HEK293T (cell line): ENCODE data around the gene RNF130.

Experiments used
- CTCF ChIA-PET: fragments of 350-600 bp; formaldehyde crosslinking; extraction: SDS; loops from one replicate; lab custom pipeline; 2021; ENCODE audit warnings: antibody characterized with exemption, inconsistent platforms; lab: Yijun Ruan, JAX
- POLR2A ChIA-PET: fragments of 350-600 bp; formaldehyde crosslinking; extraction: SDS; loops from one replicate; lab custom pipeline; 2020; ENCODE audit warnings: antibody characterized with exemption, inconsistent platforms; lab: Yijun Ruan, JAX
- DNase-seq: peaks from one replicate; pipeline ENCODE4 v3.0.0; 2012; ENCODE audit warnings: mixed read lengths; ENCODE audit errors: extremely low spot score
- ARNT ChIP-seq: fragments of 450-650 bp; IDR thresholded peaks from 2 replicates; pipeline ENCODE4 v1.6.1; 2017; ENCODE audit warnings: mild to moderate bottlenecking
- BHLHE40 ChIP-seq: fragments of 450-650 bp; IDR thresholded peaks from 2 replicates; pipeline ENCODE4 v1.6.1; 2016; ENCODE audit warnings: mild to moderate bottlenecking, moderate library complexity, borderline replicate concordance
- CTBP1 ChIP-seq: fragments of 450-650 bp; IDR thresholded peaks from 2 replicates; pipeline ENCODE4 v1.6.1; 2016; ENCODE audit warnings: borderline replicate concordance
- ELF4 ChIP-seq: fragments of 450-650 bp; IDR thresholded peaks from 2 replicates; pipeline ENCODE4 v1.6.1; 2017; ENCODE audit warnings: antibody characterized with exemption
- FOXA1 ChIP-seq: fragments of 450-650 bp; IDR thresholded peaks from 2 replicates; pipeline ENCODE4 v1.6.1; 2016; ENCODE audit warnings: mild to moderate bottlenecking
- FOXK2 ChIP-seq: fragments of 450-650 bp; IDR thresholded peaks from 2 replicates; pipeline ENCODE4 v1.6.1; 2016; ENCODE audit warnings: mild to moderate bottlenecking
- FOXM1 ChIP-seq: fragments of 450-650 bp; IDR thresholded peaks from 2 replicates; pipeline ENCODE4 v1.6.1; 2017; ENCODE audit warnings: mild to moderate bottlenecking, borderline replicate concordance
- HDGF ChIP-seq: fragments of 450-650 bp; IDR thresholded peaks from 2 replicates; pipeline ENCODE4 v1.6.1; 2017; ENCODE audit warnings: antibody characterized with exemption, borderline replicate concordance
- L3MBTL2 ChIP-seq: fragments of 450-650 bp; conservative IDR thresholded peaks from 2 replicates; pipeline ENCODE4 v1.6.1; 2016; ENCODE audit warnings: mild to moderate bottlenecking
- LEF1 ChIP-seq: fragments of 450-650 bp; IDR thresholded peaks from 2 replicates; pipeline ENCODE4 v1.6.1; 2017; ENCODE audit warnings: mild to moderate bottlenecking, borderline replicate concordance
- NFRKB ChIP-seq: fragments of 450-650 bp; IDR thresholded peaks from 2 replicates; pipeline ENCODE4 v1.6.1; 2016; ENCODE audit warnings: mild to moderate bottlenecking, moderate library complexity
- SP1 ChIP-seq: fragments of 450-650 bp; IDR thresholded peaks from 2 replicates; pipeline ENCODE4 v1.6.1; 2017
- SUZ12 ChIP-seq: fragments of 450-650 bp; IDR thresholded peaks from 2 replicates; pipeline ENCODE4 v1.6.1; 2016; ENCODE audit warnings: mild to moderate bottlenecking
- TARDBP ChIP-seq: fragments of 450-650 bp; IDR thresholded peaks from 2 replicates; pipeline ENCODE4 v1.6.1; 2016
- ZNF384 ChIP-seq: fragments of 450-650 bp; IDR thresholded peaks from 2 replicates; pipeline ENCODE4 v1.6.1; 2016
- TF ChIP-seq, protein P1 (sequence below): fragments of 450-650 bp; IDR thresholded peaks from 2 replicates; pipeline ENCODE4 v1.6.1; 2016

The RNF130 gene

DNA sequence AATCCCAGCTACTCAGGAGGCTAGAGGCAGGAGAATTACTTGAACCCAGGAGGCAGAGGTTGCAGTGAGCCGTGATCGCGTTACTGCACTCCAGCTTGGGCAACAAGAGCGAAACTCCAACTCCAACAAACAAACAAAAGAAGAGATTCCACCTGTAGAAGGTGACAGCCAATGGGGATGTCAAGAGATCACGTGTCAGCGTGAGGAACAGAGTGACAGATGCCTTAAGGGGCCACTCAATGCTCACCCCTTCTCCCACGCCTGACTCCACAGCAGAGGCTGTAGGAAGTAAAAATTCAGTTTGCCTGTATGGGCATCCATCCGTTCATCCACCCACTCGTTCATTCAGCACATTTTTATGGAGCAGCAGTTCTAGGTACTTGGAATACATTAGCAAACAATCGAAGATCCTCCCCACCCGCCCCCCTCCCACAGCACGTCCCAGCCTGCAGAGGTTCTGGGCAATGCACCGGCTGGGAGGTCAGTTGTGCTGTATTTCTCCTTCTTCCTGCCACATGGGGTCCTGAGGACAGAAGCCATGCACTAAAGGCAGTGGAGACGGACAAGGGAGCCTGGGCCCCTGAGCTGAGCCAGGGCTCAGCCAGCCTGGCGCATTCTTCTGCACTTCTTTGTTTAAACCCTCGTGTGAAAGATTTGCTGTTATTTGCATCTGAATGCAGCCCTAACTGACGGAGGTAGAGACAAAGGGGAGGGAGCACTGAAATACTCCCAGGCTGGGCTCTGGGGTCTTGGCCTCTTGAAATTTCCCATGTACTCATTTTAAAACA is 11.3 kb upstream of the RNF130 start:
- ChIA-PET CTCF (no interaction called here), POLR2A (interaction anchor here (1.2 kb wide), 1 partner anchor 11 kb away, joined by 3 read pairs; the partner anchor contains the start of gene RNF130)
- no peak for TF ChIP-seq NFRKB
- no peak for TF ChIP-seq TARDBP
- TF ChIP-seq FOXK2: no peak
- TF ChIP-seq, protein P1, sequence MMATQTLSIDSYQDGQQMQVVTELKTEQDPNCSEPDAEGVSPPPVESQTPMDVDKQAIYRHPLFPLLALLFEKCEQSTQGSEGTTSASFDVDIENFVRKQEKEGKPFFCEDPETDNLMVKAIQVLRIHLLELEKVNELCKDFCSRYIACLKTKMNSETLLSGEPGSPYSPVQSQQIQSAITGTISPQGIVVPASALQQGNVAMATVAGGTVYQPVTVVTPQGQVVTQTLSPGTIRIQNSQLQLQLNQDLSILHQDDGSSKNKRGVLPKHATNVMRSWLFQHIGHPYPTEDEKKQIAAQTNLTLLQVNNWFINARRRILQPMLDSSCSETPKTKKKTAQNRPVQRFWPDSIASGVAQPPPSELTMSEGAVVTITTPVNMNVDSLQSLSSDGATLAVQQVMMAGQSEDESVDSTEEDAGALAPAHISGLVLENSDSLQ: no peak
- no peak for TF ChIP-seq HDGF
- TF ChIP-seq FOXA1: no peak
- TF ChIP-seq ARNT: no peak
- no peak for TF ChIP-seq L3MBTL2
- TF ChIP-seq BHLHE40: no peak
- DNase-seq: no peak

DNA sequence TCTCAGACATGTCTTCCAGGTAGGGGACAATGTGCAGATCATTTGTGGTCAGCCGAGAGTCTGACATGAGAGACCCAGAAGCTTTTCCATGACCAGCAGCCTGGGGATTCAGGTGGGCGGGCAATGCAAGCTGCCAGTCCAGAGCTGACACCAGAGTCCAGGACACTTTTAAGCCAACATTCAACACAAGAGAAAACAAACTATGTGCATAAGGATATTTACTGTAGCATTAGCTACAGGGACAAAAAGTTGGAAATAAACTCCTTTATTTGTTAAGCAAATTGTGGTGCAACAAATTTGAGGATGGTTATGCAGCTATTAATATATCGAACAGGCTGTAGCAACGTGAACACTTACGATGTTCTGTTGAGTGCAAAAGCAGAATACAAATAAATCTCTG is 9.9 kb upstream of the RNF130 start:
- ChIA-PET CTCF (interaction anchor here (0.6 to 1.0 kb wide), 2 partner anchors 10 to 79 kb away, joined by 3 read pairs; no protein-coding TSS in a partner anchor), POLR2A (interaction anchor here (1.2 kb wide), 1 partner anchor 10 kb away, joined by 3 read pairs; the partner anchor contains the start of gene RNF130)
- TF ChIP-seq HDGF: no peak
- TF ChIP-seq LEF1: no peak
- no peak for TF ChIP-seq FOXM1
- no peak for TF ChIP-seq FOXA1
- TF ChIP-seq ARNT: no peak
- TF ChIP-seq SP1: no peak
- TF ChIP-seq CTBP1: no peak
- TF ChIP-seq, protein P1: no peak
- no peak for TF ChIP-seq BHLHE40
- TF ChIP-seq ELF4: no peak
- no peak for TF ChIP-seq SUZ12
- TF ChIP-seq NFRKB: no peak
- no peak for DNase-seq

DNA sequence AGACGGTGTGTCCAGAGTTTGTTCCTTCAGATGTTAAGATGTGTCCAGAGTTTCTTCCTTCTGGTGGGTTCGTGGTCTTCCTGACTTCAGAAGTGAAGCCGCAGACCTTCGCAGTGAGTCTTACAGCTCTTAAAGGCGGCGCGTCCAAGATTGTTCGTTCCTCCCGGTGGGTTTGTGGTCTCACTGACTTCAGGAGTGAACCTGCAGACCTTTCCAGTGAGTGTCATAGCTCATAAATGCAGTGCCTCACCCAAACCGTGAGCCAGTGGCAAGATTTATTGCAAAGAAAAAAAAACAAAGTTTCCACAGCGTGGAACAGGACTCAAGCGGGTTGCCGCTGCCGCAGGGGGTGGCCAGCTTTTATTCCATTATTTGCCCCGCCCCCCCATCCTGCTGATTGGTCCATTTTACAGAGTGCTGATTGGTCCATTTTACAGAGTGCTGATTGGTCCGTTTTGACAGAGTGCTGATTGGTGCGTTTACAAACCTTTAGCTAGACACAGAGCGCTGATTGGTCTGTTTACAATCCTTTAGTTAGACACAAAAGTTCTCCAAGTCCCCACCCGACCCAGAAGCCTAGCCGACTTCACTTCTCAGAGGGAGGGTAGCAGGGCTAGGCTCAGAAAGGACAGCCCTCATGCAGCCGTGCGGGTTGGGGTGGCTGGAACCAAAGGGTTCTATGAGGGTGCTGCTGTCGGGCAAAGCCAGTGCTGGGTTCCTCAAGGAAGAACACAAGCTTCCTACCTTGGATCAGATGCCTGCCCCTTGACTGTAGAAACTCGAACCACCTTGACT is 9.1 kb upstream of the RNF130 start:
- ChIA-PET CTCF (interaction anchor here (0.6 to 1.0 kb wide), 2 partner anchors 11 to 78 kb away, joined by 3 read pairs; no protein-coding TSS in a partner anchor), POLR2A (no interaction called here)
- no peak for TF ChIP-seq NFRKB
- no peak for TF ChIP-seq BHLHE40
- TF ChIP-seq, protein P1: no peak
- TF ChIP-seq L3MBTL2: no peak
- no peak for TF ChIP-seq ARNT
- TF ChIP-seq HDGF: no peak
- no peak for TF ChIP-seq LEF1
- no peak for TF ChIP-seq TARDBP
- TF ChIP-seq ZNF384: no peak
- TF ChIP-seq FOXM1: no peak

DNA sequence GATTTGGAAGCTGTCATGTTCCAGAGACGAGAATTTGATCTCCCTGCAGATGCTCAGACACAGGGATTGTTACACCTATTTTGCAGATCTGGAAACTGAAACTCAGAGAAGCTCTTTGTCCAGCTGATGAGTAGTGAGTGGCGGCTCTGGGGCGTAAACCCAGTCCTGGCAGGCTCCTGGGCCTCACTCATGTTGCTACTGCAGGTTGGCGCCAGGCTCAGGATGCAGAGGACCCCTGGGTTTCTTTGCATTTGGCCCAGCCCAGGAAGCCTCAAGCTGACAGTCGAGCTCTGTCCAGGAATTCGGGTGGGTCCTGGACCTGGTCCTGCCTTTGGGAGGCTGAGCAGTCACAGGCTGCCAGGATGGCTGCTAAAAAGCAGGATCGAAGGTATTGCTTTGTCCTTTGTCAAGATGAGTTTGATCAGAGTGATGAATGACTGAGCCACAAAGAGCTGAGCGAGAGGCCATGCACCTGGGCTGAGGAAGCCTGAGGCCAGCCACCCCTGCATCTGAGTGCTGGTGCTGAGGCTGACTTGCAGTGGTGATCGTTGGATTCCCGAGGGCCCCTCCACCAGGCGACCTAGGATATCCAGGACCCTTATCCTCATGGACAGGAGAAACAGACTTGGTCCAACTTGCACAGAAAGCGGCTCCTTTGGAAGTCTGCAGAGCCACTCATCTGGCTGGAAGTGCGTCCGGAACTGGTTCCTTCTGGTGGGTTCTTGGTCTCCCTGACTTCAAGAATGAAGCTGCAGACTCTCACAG is 8.3 kb upstream of the RNF130 start:
- DNase-seq: no peak
- ChIA-PET POLR2A (interaction anchor here (0.9 kb wide), 1 partner anchor 11 kb away, joined by 3 read pairs; no protein-coding TSS in a partner anchor), CTCF (no interaction called here)
- TF ChIP-seq LEF1 (no peak), SUZ12 (no peak), ARNT (no peak), HDGF (no peak), ZNF384 (no peak), L3MBTL2 (no peak), BHLHE40 (no peak), NFRKB (no peak), FOXK2 (no peak), CTBP1 (no peak), ELF4 (no peak), FOXM1 (no peak), FOXA1 (no peak), SP1 (no peak), TARDBP (no peak)
- TF ChIP-seq, protein P1: no peak

More for the DNA sequence above, 9.1 kb upstream of the RNF130 start:
- no peak for DNase-seq

DNA sequence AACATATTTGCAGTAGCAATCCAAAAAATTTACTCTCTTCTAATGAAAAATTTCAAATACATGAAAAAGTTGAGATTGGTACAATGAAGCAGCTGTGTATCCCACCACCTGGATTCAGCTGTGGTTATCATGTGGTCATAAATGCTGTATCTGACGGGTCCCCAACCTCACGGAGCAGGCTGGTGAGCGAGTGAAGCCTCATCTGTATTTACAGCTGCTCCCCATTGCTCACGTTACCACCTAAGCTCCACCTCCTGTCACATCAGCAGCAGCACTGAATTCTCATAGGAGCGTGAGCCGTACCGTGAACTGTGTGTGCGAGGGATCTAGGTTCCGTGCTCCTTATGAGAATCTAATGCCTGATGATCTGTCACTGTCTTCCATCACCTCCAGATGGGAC is 6.8 kb upstream of the RNF130 start:
- no peak for DNase-seq
- ChIA-PET POLR2A (no interaction called here), CTCF (no interaction called here)
- TF ChIP-seq CTBP1: no peak
- TF ChIP-seq BHLHE40: no peak
- TF ChIP-seq FOXM1: no peak
- no peak for TF ChIP-seq ARNT
- no peak for TF ChIP-seq FOXA1
- no peak for TF ChIP-seq L3MBTL2
- no peak for TF ChIP-seq ZNF384
- no peak for TF ChIP-seq FOXK2
- TF ChIP-seq NFRKB: no peak
- no peak for TF ChIP-seq HDGF
- no peak for TF ChIP-seq LEF1
- TF ChIP-seq SUZ12: no peak
- TF ChIP-seq SP1: no peak
- TF ChIP-seq, protein P1: no peak
- no peak for TF ChIP-seq ELF4
- TF ChIP-seq TARDBP: no peak
